RCC 7860 (cell line): ENCODE data around the gene ANTXR1.

ENCODE experiments used
- DNase-seq: peaks from one replicate; pipeline ENCODE4 v3.0.0-alpha.2; 2015; ENCODE audit warnings: low spot score
- FAIRE-seq: peaks from 2 replicates; lab custom pipeline; 2012; peaks lifted over from hg19 to GRCh38; lab: Jason Lieb, UNC

Gene ANTXR1

GRCh38 chr2:69001879-69002278, 11.1 kb upstream of the ANTXR1 start:
- DNase-seq (no peak), FAIRE-seq (no peak)

GRCh38 chr2:69003731-69004130, 9.2 kb upstream of the ANTXR1 start:
- FAIRE-seq: no peak
- DNase-seq: no peak

DNA sequence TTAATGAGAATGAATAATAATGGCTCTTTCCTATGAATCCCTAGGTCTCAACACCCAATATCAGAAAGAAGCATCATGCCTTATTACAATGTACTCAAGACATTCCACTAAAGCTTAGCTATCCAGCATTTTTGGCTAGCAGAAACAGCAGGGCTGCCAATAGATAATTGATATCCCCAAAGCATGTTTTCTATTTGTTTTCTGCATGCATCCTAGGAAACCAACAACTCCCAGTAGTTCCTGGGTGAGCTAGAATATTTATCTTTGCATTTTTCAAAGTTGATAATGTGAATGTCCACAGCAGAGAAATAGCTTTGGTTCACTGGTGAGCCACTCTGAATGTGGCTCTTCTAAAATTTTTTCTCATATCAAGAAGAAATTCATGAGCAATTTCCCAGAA, 5.8 kb upstream of the ANTXR1 start:
- no peak for DNase-seq
- FAIRE-seq: no peak

GRCh38 chr2:69007603-69008002, 5.4 kb upstream of the ANTXR1 start:
- DNase-seq (no peak), FAIRE-seq (no peak)

GRCh38 chr2:69010437-69011194, 2.4 kb upstream of the ANTXR1 start:
- FAIRE-seq: no peak
- no peak for DNase-seq

- no peak for FAIRE-seq
- DNase-seq: peak; percentile 32
Measured at GRCh38 chr2:69011611-69012157, 1.3 kb upstream of the ANTXR1 start.

- DNase-seq: peak; percentile 39
- no peak for FAIRE-seq
Measured at GRCh38 chr2:69012310-69013141, 453 bp upstream of the ANTXR1 start.

GRCh38 chr2:69013840-69014821, 1.2 kb downstream of the ANTXR1 start:
- DNase-seq (no peak), FAIRE-seq (no peak)

DNA sequence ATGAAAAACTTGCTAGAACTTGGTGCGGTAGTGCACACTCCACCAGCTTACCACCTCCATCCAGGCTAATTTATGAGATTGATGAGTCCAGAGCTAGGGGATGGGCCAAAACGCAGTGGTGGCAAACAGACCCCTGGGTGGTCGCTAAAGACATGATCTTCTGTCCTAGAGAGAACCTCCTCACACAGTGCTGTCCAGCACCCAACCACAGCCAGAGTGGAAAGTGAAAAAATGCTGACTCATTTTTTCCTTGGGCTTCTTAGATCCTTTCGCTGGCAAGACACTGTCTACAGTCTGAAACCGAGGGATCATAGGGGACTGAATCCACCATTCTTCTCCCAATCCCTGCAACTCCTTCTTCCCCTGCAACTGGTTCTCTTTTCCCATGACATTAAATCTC, 4.1 kb downstream of the ANTXR1 start:
- no peak for DNase-seq
- no peak for FAIRE-seq

DNA sequence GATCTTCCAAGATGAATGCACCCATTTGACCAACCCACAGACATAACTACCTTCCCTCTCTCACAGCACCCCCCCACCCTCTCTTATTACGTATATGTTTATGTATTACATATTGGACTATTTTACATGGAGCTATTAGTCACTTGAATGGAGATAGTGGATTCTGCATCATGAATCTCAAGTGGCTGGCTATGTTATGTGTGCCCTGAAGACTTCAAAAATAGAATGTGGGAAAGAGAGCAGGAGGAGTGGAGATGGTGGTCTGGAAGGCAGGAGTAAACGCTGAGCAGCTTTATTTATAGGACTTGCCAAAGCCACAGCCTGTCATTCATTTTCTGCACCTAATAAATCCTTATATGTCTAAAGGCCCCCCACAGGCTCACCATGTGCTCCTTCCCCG, 4.9 kb downstream of the ANTXR1 start:
- no peak for DNase-seq
- no peak for FAIRE-seq

DNA sequence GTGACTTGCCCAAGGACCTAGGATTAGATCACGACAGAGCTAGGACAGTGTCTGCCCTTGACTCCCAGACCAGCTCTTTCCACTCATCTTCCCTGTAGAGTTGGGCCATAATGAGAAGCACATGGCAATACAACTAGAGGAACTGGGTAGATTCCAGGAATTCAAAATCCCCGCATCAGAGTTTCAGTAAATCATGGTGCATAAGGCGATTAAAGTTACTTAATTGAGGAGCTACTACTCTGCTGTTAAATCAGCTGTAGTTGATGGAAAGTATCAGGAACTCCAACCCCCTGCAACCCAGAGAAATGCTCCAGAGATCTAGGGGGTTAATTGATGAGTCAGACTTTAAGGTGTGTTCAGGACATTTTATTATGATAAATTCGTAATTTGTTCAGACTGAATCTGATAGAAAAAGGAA, 5.7 kb downstream of the ANTXR1 start:
- DNase-seq: no peak
- FAIRE-seq: no peak

- FAIRE-seq (no peak), DNase-seq (no peak)
Measured at GRCh38 chr2:69020496-69021426, 7.8 kb downstream of the ANTXR1 start.

- FAIRE-seq: no peak
- DNase-seq: no peak
Measured at GRCh38 chr2:69021727-69022126, 8.7 kb downstream of the ANTXR1 start.

DNA sequence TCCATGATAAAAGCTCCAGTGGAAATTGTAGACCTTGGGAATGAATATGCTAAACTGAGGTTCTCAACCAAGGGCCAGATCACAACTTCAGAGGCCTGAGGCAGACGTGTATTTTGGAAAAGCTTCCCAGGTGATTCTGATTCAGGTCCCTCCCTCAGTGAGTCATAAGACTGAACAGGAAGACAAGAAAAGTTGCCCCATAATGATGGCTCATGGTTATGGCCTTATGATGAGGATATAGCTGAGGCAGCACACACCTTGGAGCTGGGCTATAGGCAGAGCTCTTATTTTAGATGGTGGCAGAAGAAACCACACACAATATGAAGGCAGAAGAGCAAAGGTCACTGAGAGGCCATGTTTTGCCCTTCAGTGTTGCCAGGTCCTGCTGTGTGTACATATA, 9.6 kb downstream of the ANTXR1 start:
- DNase-seq (no peak), FAIRE-seq (no peak)

DNA sequence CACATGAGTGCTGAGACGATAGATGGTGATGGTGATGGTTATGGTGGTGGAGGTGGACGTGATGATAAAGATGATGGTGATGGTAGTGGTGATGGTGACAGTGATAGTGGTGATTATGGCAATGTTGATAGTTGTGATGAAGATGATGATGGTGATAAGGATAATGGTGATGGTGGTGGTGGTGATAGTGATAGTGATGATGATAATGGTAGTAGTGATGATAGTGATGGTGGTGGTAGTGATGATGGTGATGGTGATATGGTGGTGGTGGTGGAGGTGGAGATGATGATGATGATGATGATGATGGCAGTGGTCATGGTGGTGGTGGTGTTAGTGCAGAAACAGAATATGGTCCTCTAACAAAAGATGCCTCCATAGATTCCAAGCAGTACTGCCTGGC, 10.3 kb downstream of the ANTXR1 start:
- no peak for DNase-seq
- no peak for FAIRE-seq

DNA sequence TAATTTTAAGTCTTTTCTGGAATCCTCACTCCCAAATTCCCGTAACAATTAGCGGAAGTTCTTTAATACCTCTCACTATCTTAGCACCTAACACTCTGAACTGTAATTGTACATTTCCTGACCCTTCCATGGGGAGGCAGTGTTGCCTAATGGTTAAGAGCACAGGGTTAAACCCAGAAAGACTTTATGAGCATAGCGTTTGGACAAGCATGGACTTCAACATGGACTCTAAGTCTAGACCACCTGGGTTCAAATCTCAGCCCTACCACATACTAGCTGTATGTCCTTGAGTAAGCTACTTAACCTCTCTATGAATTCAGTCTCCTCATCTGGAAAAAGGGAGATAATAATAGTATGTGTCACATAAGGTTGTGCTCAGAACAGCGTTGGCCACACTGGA, 13.0 kb downstream of the ANTXR1 start:
- DNase-seq: peak; percentile 45
- no peak for FAIRE-seq

GRCh38 chr2:69026691-69027459, 13.9 kb downstream of the ANTXR1 start:
- FAIRE-seq: no peak

DNA sequence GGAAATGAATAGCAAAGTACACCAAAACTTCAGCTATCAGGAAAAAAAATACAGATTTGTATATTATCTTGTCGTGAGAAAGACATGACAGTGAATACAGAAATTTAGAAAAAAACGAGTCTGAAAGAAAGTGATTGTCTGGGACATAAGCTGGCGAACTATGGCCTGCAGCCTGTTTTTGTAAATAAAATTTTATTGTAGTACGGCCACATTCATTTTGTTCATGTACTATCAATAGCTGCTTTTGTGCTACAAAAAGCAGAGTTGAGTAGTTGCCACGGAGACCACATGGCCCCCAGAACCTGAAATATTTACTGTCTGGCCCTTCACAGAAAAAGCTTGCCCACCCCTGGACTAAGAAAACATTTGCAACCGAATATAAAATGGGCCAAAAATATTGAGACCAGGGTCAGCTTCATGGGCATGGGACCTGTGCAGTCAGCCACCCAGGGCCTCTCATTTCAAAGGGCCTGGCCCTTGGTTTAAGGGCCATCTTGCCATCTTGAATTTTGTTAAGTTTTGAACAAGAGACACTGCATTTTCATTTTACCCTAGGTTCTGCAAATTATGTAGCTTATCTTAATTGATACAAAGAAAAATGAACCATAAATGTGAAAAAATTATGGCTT, 17.9 kb downstream of the ANTXR1 start:
- FAIRE-seq (no peak), DNase-seq (no peak)

More at GRCh38 chr2:69026691-69027459, 13.9 kb downstream of the ANTXR1 start:
- DNase-seq: no peak
